Activated gamma-delta T cell treated with Interleukin-2 at 50 U/mL for 16 hours (primary cell): ENCODE measurements around the gene SIVA1.
"Not testable (repeated sequence)": the region's sequence is repeated elsewhere in the genome, so short reads cannot be mapped to it uniquely, and the experiment has no call there.

Experiments used
- DNase-seq: peaks from one replicate; pipeline ENCODE4 v3.0.0-alpha.2; 2020

The SIVA1 gene

DNA sequence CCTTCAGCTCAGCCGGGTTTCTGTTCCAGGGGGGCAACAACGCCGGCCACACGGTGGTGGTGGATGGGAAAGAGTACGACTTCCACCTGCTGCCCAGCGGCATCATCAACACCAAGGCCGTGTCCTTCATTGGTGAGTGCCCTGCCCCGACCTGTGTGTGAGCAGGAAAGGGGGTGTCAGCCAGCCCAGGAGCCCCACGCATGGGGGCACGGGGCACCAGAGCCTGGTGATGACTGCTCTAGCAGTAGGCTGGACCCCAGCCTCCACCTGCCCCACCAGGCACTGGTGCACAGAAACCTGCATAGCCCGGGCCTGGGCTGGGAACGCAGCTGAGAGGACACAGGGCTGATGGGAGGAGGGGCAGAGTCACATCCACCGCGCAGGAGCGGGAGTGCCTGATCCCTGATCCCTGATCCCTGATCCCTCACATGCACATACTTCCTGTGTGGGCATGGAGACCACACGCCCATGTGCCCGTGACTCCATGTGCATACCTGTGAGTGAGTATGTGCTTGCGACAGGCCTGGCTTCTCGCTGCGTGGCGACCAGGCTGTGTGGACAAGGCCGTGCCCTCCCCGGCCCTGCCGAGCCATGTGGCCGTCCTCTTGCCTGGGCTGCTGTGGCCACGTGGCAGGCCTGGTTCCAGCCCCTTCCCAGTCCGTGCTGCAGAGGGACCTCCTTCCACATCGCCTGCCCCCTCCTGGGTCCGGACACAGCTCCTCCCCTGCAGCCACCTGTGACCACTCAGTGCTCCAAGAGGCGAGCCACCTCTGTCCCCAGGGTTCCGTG is 17.8 kb upstream of the SIVA1 start:
- DNase-seq, result no peak

DNA sequence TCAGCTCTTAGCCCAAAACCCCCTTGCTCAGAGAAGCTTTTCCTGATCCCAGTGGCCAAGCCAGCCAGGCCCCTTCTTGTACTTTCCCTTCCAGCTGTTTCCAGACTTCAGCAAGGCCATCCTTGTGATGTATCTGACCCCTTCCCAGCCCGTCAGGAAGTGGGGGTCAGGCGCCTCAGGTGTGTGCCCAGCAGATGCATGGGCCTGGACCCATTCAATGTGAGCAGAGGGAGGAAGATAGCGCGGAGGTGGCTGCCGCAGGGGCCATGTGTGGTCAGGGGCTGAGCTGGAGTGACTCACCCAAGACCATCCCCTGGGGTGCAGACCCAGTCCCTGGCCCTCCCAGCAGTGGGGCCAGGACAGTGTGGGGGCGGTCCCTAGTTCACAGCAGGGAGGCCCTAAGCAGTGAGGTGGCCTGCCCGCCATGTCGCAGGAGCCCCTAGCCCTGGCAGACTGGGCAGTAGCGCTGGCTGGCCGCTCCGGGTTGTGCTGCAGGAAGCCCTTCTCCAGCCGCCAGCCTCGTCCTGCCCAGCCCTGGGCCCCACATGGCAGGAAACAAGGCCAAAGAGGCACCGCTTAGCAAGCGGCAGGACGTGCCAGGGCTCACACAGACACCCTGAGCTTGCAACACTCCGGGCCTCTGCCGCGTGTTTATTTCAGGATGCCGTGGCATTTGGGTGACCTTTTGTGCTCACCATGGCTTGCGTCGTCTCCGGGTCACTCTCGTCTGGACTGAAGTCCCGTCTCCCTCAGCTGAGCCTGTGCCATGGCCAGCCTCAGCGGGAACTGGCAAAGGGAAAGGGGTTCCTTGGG is 16.9 kb upstream of the SIVA1 start:
- DNase-seq, result no peak

DNA sequence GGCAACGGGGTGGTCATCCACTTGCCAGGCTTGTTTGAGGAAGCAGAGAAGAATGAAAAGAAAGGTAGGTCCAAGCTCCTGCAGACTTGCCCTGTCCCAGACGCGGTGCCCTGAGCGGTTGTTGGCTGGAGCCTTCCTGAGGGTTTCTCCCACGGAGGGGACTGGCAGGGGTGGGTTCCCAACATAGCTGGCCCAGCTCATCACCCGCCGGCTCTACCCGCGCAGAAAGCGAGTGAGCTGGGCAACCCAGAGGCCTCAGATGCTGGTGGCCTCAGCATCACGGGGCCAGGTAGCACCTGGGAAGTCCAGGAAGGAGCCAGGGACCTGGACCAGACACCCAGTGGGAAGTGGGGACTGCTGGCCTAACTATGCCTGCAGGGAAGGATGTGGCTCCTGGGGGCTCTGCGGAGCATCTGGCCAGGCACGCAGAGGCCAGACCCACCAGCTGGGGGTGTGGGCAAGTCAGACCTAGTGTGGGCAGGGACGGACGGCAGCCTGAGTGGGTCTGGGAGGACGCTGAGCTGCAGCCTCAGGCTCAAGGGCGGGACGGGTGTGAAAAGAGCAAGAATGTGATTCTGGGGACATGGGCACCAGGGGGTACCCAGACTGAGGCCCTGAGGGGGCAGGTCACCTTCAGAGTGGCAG is 14.4 kb upstream of the SIVA1 start:
- no peak for DNase-seq

- no peak for DNase-seq
These were observed 13.9 kb upstream of the SIVA1 start for GRCh38 chr14:104739026-104739425.

DNA sequence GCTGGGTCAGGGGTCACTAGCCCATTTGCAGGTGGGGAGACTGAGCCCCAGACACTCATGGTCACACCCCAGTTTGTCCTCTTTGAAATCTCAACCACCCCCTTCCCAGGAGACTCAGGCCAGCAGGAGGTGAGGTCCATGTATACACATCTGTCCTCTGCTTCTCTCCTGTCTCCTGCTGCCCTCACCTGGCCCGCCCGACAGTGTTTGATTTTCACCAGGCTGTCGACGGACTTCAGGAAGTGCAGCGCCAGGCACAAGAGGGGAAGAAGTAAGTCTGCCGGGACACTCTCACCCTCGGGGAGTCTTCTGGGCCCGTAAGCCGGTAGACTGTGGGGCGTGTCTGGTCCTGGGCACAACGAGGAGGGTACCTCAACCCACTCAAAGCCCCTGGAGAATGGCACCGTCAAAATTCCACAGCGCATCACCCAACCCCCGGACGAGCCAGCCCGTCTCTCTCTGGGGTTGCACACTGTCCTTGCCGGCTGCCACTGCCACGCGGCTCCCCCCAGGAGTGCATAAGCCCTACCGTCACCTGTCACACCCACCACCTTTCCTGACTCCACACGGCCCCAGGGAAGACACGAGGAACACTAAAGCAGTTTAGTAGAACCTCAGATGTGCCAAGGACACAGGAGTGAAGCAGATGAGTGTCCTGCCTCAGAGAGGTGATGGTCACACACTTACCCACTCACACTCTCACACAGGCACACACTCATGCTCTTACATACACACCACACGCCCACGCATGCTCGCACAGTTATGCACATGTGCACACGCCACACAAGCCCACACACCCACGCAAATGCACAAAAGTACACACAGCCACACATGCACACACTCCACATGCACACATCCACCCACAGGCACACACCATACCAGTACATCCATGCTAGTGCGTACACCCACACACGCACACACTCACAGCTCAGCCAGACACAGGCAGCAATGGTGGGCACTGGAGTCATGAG is 13.1 kb upstream of the SIVA1 start:
- DNase-seq, result no peak

DNA sequence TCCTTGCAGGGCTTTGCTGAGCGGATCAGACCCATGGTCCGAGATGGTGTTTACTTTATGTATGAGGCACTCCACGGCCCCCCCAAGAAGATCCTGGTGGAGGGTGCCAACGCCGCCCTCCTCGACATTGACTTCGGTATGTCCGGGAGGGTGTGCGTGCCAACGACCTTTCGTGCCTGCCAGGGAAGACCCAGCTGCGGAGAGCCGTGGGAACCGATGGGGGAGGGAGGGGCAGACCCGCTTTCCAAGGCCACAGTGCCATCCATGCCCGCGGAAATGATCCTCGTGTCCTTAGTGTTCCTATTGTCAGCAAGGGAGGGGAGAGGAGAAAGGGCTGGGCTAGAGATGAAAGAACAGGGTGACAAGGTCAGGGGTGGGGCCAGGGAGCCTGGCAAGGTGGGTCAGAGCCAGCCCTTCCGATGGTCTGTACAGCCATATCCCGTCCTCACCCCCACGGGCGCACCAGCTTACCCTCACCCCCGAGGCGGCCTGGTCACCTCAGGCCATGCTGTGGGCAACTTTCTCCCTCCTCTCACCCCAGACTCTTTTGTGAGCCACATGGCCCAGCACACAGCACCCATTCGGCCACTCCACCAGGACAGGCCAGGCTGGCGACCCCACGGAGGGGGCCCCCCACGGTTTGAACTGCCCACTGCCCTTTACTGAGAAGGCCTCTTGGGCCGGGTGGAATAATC is 11.7 kb upstream of the SIVA1 start:
- DNase-seq, result no peak

DNA sequence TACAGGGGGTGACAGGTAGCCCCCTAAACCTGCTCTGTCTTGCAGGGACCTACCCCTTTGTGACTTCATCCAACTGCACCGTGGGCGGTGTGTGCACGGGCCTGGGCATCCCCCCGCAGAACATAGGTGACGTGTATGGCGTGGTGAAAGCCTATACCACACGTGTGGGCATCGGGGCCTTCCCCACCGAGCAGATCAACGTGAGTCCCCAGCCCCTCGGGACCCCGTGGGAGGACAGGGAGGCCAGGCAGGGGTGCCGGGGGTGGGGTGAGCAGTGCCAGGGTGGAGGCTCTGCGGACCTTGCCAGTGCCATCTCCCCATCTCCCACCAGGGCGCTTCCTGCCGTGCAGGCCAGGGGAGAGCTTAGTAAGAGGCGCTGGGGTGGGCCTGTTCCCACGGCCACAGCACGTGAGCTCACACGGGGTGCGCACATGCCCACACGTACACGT is 11.1 kb upstream of the SIVA1 start:
- DNase-seq, result no peak

DNA sequence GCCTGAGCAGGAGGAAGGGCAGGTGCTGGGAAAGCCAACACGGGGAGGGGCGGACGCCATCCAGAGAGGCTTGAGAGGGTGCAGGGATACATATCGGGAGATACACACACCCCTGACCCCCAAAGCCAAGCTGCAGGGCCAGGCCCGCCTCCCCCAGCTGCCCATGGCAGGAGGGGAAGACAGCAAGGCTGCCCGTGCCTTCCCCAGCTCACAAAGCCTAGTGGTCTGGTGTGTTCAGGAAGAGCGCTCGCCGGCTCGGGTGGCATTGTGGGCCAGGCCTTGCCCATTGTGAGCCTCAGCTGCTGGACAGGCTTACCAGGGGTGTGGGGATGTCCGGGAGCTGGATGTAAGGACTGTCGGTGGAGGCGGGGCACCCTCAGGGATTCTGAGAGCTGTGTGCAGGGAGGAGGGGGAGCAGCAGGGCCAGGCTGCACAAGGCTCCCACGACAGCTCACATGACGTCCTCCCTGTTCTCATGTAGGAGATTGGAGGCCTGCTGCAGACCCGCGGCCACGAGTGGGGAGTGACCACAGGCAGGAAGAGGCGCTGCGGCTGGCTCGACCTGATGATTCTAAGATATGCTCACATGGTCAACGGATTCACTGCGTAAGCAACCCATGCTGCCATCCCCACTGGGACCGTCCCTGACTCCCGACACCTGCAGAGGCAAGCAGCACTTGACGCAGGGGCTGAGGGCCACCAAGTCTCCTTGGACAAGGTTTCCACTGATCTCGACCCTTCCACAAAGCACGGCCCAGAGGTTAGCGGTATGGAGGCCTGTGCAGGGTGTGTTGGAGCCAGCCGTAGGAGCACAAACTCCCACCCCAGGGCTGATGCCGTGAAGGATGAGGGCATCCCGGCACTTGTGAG is 10.1 kb upstream of the SIVA1 start:
- DNase-seq, result no peak

DNA sequence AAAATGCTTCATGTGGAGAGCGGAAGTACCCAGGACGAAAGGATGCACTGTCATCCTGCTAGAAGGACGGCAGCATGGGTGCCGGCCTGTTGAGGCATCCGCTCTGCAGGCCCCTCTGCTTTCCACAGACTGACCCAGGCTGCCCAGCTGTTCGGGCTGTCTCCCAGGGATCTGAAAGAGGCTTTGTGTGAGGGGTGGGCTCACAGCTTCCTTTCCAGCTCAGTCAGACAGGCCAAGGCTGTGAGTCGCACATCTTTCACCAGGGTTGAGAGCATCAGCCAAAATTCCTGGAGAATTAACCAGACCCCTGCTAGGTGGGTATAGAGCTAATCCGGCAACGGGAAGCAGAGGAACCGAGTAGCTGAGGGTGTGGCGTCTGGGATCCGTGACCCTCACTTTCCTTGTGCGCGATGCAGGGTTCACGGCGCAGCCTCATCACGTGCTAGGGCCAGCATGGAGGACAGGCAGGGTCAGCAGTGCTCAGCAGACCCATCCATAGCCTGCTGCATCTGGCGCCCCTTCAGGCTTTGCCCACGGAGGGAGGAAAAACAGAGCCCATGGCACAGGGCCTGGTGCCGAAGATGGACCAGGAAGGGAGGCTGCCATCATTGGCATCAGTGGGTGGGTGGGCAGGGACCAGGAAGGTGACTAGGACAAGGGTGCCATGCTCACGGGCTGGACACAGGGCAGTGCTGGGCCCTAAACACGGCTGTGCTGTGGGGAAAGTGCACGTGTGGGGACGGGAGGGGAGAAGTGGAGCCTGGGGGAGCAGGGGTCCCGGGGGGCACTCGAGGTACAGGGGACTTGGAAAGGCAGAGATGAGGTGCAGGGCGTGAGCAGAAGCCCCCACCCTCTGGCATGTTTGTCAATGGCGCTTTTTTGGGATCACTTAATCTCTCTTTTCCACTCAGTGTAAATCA is 9.2 kb upstream of the SIVA1 start:
- DNase-seq, result no peak

GRCh38 chr14:104744484-104744883 is 8.5 kb upstream of the SIVA1 start:
- DNase-seq, result no peak

- DNase-seq, result no peak
These were observed 7.5 kb upstream of the SIVA1 start for GRCh38 chr14:104745431-104745830.

GRCh38 chr14:104746071-104746545 is 6.8 kb upstream of the SIVA1 start:
- no peak for DNase-seq

DNA sequence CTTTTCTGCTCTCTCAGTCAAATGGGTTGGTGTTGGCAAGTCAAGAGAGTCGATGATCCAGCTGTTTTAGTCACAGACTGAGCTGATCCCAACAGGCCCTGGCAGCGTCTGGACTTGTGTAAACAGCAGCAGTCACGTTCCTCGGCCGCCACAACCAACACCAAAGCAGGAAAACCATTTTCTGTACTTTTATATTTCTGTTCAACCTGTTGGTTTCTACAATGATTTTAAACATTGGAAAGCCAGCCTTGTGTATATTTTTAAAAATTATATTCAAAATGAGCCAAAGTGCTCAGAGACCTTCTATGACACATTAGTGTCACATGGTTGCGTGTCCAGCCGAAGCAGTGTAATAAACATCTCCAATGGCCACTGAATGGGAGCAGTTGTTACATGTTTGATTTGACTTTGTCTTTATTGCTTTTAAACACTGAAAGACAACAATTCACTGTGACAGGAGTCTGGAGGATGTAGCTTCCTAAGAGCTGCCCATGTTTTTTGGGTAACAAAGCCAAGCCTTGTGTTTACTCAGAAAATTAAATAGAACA is 5.9 kb upstream of the SIVA1 start:
- DNase-seq, result no peak

DNA sequence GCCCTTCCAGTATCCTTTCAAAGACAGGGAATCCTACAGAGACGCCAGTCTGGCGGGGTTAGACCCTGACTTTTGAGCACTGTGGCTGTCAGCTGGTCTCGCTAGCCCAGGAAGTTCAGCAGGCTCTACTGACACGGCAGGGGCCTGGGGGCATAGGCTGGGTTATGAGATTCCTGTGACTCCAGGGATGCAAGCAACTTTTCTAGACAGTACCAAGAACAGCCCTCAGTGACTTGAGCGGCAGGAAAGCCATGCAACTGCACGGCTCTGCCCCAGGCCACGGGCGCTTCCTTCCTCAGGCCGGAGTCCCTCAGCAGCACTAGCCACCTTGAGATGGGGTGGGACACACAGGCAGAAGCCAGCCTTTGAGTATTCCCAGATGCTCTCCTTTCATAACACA is 5.1 kb upstream of the SIVA1 start:
- DNase-seq, result no peak

GRCh38 chr14:104749111-104749649 is 3.8 kb upstream of the SIVA1 start:
- no peak for DNase-seq

GRCh38 chr14:104750056-104750752 is 2.7 kb upstream of the SIVA1 start:
- DNase-seq, result no peak

GRCh38 chr14:104750753-104751057 is 2.2 kb upstream of the SIVA1 start:
- DNase-seq, result not testable (repeated sequence)
